Lower leg skin (tissue), 3 donors: ENCODE results near the gene ARHGAP24.

ENCODE experiments used
- CTCF ChIP-seq, 3 donors: fragments of 450-650 bp; IDR thresholded peaks; one replicate each; pipeline ENCODE4 v1.5.1; 2016; ENCODE audit warnings: antibody characterized with exemption in 3 of 3, mild to moderate bottlenecking in 3 of 3, moderate library complexity in 2 of 3
- POLR2A ChIP-seq, 2 donors: fragments of 450-650 bp; IDR thresholded peaks; one replicate each; pipeline ENCODE4 v1.6.1; 2016 to 2017; ENCODE audit warnings: antibody characterized with exemption in 2 of 2, mild to moderate bottlenecking in 1 of 2, moderate library complexity in 1 of 2

DNA sequence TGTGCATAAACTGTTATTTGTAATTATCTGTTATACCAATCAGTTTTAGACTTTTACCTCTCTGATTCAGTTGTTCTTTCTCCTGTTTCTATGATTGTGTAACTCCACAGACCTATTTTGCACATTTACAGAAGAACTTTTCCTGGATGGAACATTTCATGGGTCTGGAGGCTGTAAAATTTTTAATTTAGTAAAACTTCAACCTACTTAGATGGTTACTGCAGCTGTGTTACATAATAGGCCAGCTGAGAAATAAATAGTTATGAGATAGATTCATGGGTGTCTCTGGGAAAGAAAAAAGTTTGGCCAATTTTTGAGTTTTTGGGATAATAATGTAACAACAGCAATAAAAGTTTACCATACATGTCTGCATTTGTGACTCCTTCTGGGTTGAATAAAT is 253.5 kb downstream of the ARHGAP24 start:
- TF ChIP-seq POLR2A (IDR thresholded peaks at IDR 0.05) (no peak), CTCF (IDR thresholded peaks at IDR 0.05) (no peak)
